ENCODE data around the gene NTSR2. TPM values are rescaled to one million over a fixed set of nuclear protein-coding genes. Genes with fewer than 3 reads are reported as not detected.

The NTSR2 gene
- total RNA-seq, 4 donors from 2014 or later, result not detected

- no peaks in the 10 kb centered on the region for H3K27me3 ChIP-seq
- H3K27ac ChIP-seq, result no peak overlapping the region
- no peak for TF ChIP-seq CTCF (IDR thresholded peaks at IDR 0.05)
- no peak for ATAC-seq
- H3K36me3 ChIP-seq, result peaks cover 0 to 3% of the 10 kb centered on the region in 2 donors
- no peaks in the 10 kb centered on the region for H3K4me1 ChIP-seq
- WGBS, 2 donors (ENCODE audit: low coverage in 1 of 2), result 75 to 94% methylated on average over 2 to 7 of the region's 7 CpGs
- H3K4me3 ChIP-seq, result no peak overlapping the region
- no peaks in the 10 kb centered on the region for H3K9me3 ChIP-seq
Observed at GRCh38 chr2:11642972-11643371, 27.0 kb downstream of the NTSR2 start.

GRCh38 chr2:11640132-11640531 is 29.9 kb downstream of the NTSR2 start:
- H3K4me3 ChIP-seq, result no peak overlapping the region
- H3K9me3 ChIP-seq, result no peaks in the 10 kb centered on the region
- H3K36me3 ChIP-seq, result peaks cover 0 to 10% of the 10 kb centered on the region in 2 donors
- H3K4me1 ChIP-seq, result no peaks in the 10 kb centered on the region
- no peaks in the 10 kb centered on the region for H3K27me3 ChIP-seq
- WGBS, 2 donors (ENCODE audit: low coverage in 1 of 2), result 92 to 100% methylated on average over 2 to 17 of the region's 27 CpGs
- no peak for ATAC-seq
- no peak overlapping the region for H3K27ac ChIP-seq
- no peak for TF ChIP-seq POLR2A (IDR thresholded peaks at IDR 0.05)
- no peak for TF ChIP-seq POLR2AphosphoS5 (IDR thresholded peaks at IDR 0.05)
- no peak for TF ChIP-seq EP300 (IDR thresholded peaks at IDR 0.05)
- TF ChIP-seq CTCF (IDR thresholded peaks at IDR 0.05), result no peak

- no peak overlapping the region for H3K27ac ChIP-seq
- 70 to 78% methylated on average over 3 to 4 of the region's 5 CpGs for WGBS, 2 donors (ENCODE audit: low coverage in 1 of 2)
- H3K9me3 ChIP-seq, result no peaks in the 10 kb centered on the region
- peaks cover 0 to 16% of the 10 kb centered on the region in 2 donors for H3K36me3 ChIP-seq
- no peaks in the 10 kb centered on the region for H3K27me3 ChIP-seq
- TF ChIP-seq POLR2A (IDR thresholded peaks at IDR 0.05) (no peak), CTCF (IDR thresholded peaks at IDR 0.05) (no peak), POLR2AphosphoS5 (IDR thresholded peaks at IDR 0.05) (no peak), EP300 (IDR thresholded peaks at IDR 0.05) (no peak)
- no peaks in the 10 kb centered on the region for H3K4me1 ChIP-seq
- ATAC-seq, result no peak
- H3K4me3 ChIP-seq, result no peak overlapping the region
Observed at GRCh38 chr2:11639503-11639902, 30.5 kb downstream of the NTSR2 start.

- Histone ChIP-seq H3K9me3 (no peaks in the 10 kb centered on the region), H3K27ac (no peak overlapping the region), H3K4me3 (no peak overlapping the region), H3K36me3 (peaks cover 0 to 34% of the 10 kb centered on the region in 2 donors), H3K4me1 (no peaks in the 10 kb centered on the region), H3K27me3 (no peaks in the 10 kb centered on the region)
- WGBS, 2 donors (ENCODE audit: low coverage in 1 of 2), result 92 to 100% methylated on average over 5 to 6 of the region's 15 CpGs
- no peak for ATAC-seq
- no peak for TF ChIP-seq CTCF (IDR thresholded peaks at IDR 0.05)
- no peak for TF ChIP-seq EP300 (IDR thresholded peaks at IDR 0.05)
- TF ChIP-seq POLR2AphosphoS5 (IDR thresholded peaks at IDR 0.05), result no peak
- TF ChIP-seq POLR2A (IDR thresholded peaks at IDR 0.05), result no peak
Observed at GRCh38 chr2:11637546-11637945, 32.4 kb downstream of the NTSR2 start.

- ATAC-seq, result no peak
- Histone ChIP-seq H3K9me3 (no peaks in the 10 kb centered on the region), H3K4me3 (no peak overlapping the region), H3K27me3 (no peaks in the 10 kb centered on the region), H3K27ac (no peak overlapping the region), H3K4me1 (no peaks in the 10 kb centered on the region), H3K36me3 (peaks cover 0 to 36% of the 10 kb centered on the region in 2 donors)
- WGBS, 2 donors (ENCODE audit: low coverage in 1 of 2), result 61 to 79% methylated on average over 10 of the region's 11 CpGs
- TF ChIP-seq POLR2AphosphoS5 (IDR thresholded peaks at IDR 0.05), result no peak
- TF ChIP-seq POLR2A (IDR thresholded peaks at IDR 0.05), result no peak
- no peak for TF ChIP-seq CTCF (IDR thresholded peaks at IDR 0.05)
- TF ChIP-seq EP300 (IDR thresholded peaks at IDR 0.05), result no peak
Observed at GRCh38 chr2:11636593-11637295, 33.3 kb downstream of the NTSR2 start.
